Activated T-cell treated with anti-CD3 and anti-CD28 coated beads, Interleukin-2, amount 50 U/mL, for 1 hour (primary cell): ENCODE results near the gene JAM2.
"Not testable (repeated sequence)": the region's sequence is repeated elsewhere in the genome, so short reads cannot be mapped to it uniquely, and the experiment has no call there.

Source experiments
- DNase-seq: peaks from one replicate; pipeline ENCODE4 v3.0.0-alpha.2; 2020

JAM2 gene

GRCh38 chr21:25638660-25639550, at the start of gene JAM2:
Gene JAM2 (plus strand): TSS chr21:25639258. CDS start chr21:25639822, 564 bp downstream.
- DNase-seq: peak; percentile 39

GRCh38 chr21:25589887-25590286, 49.2 kb upstream of the JAM2 start:
- DNase-seq: no peak

- DNase-seq: peak; percentile 86
Measured at GRCh38 chr21:25607151-25608043, 31.7 kb upstream of the JAM2 start, which contains the start of gene MRPL39. Gene MRPL39 (minus strand): TSS chr21:25607481. CDS start chr21:25607475, 6 bp downstream.

- DNase-seq: peak; percentile 78
Measured at GRCh38 chr21:25608044-25608737, 30.9 kb upstream of the JAM2 start.

- no peak for DNase-seq
Measured at GRCh38 chr21:25614441-25614840, 24.6 kb upstream of the JAM2 start.

GRCh38 chr21:25615880-25616279, 23.2 kb upstream of the JAM2 start:
- no peak for DNase-seq

- no peak for DNase-seq
Measured at GRCh38 chr21:25619198-25619597, 19.9 kb upstream of the JAM2 start.

- DNase-seq: no peak
Measured at GRCh38 chr21:25624511-25624910, 14.5 kb upstream of the JAM2 start.

- no peak for DNase-seq
Measured at GRCh38 chr21:25625036-25625435, 14.0 kb upstream of the JAM2 start.

- DNase-seq: not testable (repeated sequence)
Measured at GRCh38 chr21:25625776-25626555, 13.1 kb upstream of the JAM2 start.

GRCh38 chr21:25626757-25627156, 12.3 kb upstream of the JAM2 start:
- DNase-seq: no peak

GRCh38 chr21:25632296-25632695, 6.8 kb upstream of the JAM2 start:
- no peak for DNase-seq

GRCh38 chr21:25635310-25635709, 3.7 kb upstream of the JAM2 start:
- DNase-seq: no peak

GRCh38 chr21:25636727-25637126, 2.3 kb upstream of the JAM2 start:
- DNase-seq: no peak

GRCh38 chr21:25637851-25638659, 1.0 kb upstream of the JAM2 start:
- no peak for DNase-seq

- DNase-seq: peak; percentile 61
Measured at GRCh38 chr21:25639551-25640201, 618 bp downstream of the JAM2 start.

- DNase-seq: peak; percentile 24
Measured at GRCh38 chr21:25640202-25640942, 1.3 kb downstream of the JAM2 start.

GRCh38 chr21:25640943-25641292, 1.9 kb downstream of the JAM2 start:
- DNase-seq: no peak

GRCh38 chr21:25643486-25643885, 4.4 kb downstream of the JAM2 start:
- DNase-seq: no peak

GRCh38 chr21:25646474-25646873, 7.4 kb downstream of the JAM2 start:
- no peak for DNase-seq
